ENCODE data around the gene DSP.

- TF ChIP-seq POLR2A (IDR thresholded peaks at IDR 0.05) (no peak), CTCF (IDR thresholded peaks at IDR 0.05) (no peak), POLR2AphosphoS5 (IDR thresholded peaks at IDR 0.05) (no peak)
Measured at GRCh38 chr6:7528565-7528964, 12.9 kb upstream of the DSP start.
